ENCODE data around the gene MAGI2.

- TF ChIP-seq POLR2A (IDR thresholded peaks at IDR 0.05; ENCODE audit: low read length) (no peak), GATA1 (IDR thresholded peaks at IDR 0.05; ENCODE audit: low read depth, low read length) (no peak)
Observed at GRCh38 chr7:79257959-79258358, 195.5 kb downstream of the MAGI2 start.
